Measurements from ENCODE around the gene TTC21A.

GRCh38 chr3:39176025-39176714 is 68.7 kb downstream of the TTC21A start:
- no peak for TF ChIP-seq CTCF (IDR thresholded peaks at IDR 0.05 in 4 of 5, conservative IDR thresholded peaks at IDR 0.05 in 1 of 5)
- TF ChIP-seq POLR2A (IDR thresholded peaks at IDR 0.05): no peak
